RWPE1 (cell line): ENCODE data around the gene UBE2D2.
"Not testable (repeated sequence)": the region's sequence is repeated elsewhere in the genome, so short reads cannot be mapped to it uniquely, and the experiment has no call there.

ENCODE experiments used
- CTCF ChIA-PET: fragments of 350-600 bp; sonication (Branson Sonifier 250); formaldehyde crosslinking; extraction: SDS; loops from one replicate; lab custom pipeline; 2021; lab: Yijun Ruan, JAX
- POLR2A ChIA-PET: fragments of 400-600 bp; formaldehyde crosslinking; extraction: SDS; loops from one replicate; lab custom pipeline; 2020; ENCODE audit warnings: antibody characterized with exemption; ENCODE audit not compliant: low non-redundant PET; lab: Yijun Ruan, JAX
- DNase-seq: peaks from one replicate; pipeline ENCODE4 v3.0.0; 2012; ENCODE audit warnings: low spot score
- H3K27ac ChIP-seq: fragments of 450-650 bp; 2 replicates; pipeline ENCODE4 v1.5.1; 2017
- TF ChIP-seq, protein P1 (sequence below): fragments of 450-650 bp; conservative IDR thresholded peaks from 2 replicates; pipeline ENCODE4 v1.5.1; 2017; ENCODE audit warnings: low read depth, mild to moderate bottlenecking

The UBE2D2 gene

GRCh38 chr5:139588962-139589361, 27.8 kb downstream of the UBE2D2 start:
- TF ChIP-seq, protein P1, sequence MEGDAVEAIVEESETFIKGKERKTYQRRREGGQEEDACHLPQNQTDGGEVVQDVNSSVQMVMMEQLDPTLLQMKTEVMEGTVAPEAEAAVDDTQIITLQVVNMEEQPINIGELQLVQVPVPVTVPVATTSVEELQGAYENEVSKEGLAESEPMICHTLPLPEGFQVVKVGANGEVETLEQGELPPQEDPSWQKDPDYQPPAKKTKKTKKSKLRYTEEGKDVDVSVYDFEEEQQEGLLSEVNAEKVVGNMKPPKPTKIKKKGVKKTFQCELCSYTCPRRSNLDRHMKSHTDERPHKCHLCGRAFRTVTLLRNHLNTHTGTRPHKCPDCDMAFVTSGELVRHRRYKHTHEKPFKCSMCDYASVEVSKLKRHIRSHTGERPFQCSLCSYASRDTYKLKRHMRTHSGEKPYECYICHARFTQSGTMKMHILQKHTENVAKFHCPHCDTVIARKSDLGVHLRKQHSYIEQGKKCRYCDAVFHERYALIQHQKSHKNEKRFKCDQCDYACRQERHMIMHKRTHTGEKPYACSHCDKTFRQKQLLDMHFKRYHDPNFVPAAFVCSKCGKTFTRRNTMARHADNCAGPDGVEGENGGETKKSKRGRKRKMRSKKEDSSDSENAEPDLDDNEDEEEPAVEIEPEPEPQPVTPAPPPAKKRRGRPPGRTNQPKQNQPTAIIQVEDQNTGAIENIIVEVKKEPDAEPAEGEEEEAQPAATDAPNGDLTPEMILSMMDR: no peak
- ChIA-PET CTCF (interaction anchor here (0.6 to 0.7 kb wide), 2 partner anchors 14 to 1799 kb away, joined by 3 read pairs; partner anchors contain the start of gene PCDHGB4), POLR2A (no interaction called here)
- peak overlapping the region; percentile 21 for H3K27ac ChIP-seq
- DNase-seq: no peak

DNA sequence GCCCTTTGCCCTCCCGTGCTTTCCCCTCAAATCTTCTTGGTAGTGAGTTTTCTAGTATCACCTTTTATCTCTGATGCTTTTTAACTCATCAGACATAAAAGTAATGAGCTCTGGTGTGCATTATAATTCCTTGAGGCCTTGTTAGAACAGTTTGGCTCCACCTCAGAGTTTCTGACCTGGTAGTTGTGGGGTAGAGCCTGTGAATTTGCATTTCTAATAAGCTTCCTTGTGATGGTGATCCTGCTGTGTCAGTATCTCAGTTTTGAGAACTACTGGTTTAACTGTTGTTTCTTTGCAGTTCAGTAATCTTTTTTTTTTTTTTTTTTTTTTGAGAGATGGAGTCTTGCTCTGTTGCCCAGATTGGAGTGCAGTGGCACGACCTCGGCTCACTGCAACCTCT, 31.1 kb downstream of the UBE2D2 start:
- ChIA-PET CTCF (interaction anchor here (0.5 to 0.6 kb wide), 3 partner anchors 13 to 687 kb away, joined by 3 to 4 read pairs (median 3); no protein-coding TSS in a partner anchor), POLR2A (interaction anchor here (0.7 kb wide), 1 partner anchor 1837 kb away, joined by 13 read pairs; no protein-coding TSS in a partner anchor)
- peak overlapping the region; percentile 54 for H3K27ac ChIP-seq
- TF ChIP-seq, protein P1: no peak
- no peak for DNase-seq

GRCh38 chr5:139593076-139593475, 31.9 kb downstream of the UBE2D2 start:
- DNase-seq, POLR2A ChIA-PET, CTCF ChIA-PET: not testable (repeated sequence)
- peak overlapping the region; percentile 54 for H3K27ac ChIP-seq

- ChIA-PET POLR2A (no interaction called here), CTCF (no interaction called here)
- peak overlapping the region; percentile 59; the same call in 1 of the 2 replicates for H3K27ac ChIP-seq
- DNase-seq: peak; percentile 55
- TF ChIP-seq, protein P1: no peak
These were observed 32.7 kb downstream of the UBE2D2 start for GRCh38 chr5:139593716-139594319.

GRCh38 chr5:139597134-139597533, 36.0 kb downstream of the UBE2D2 start:
- TF ChIP-seq, protein P1: no peak
- no peak for DNase-seq
- POLR2A ChIA-PET: no interaction called here
- H3K27ac ChIP-seq: no peak overlapping the region
- CTCF ChIA-PET: interaction anchor here (0.6 kb wide), 1 partner anchor 22 kb away, joined by 3 read pairs; no protein-coding TSS in a partner anchor

- H3K27ac ChIP-seq: peak overlapping the region; percentile 66; the same call in 1 of the 2 replicates
- DNase-seq, POLR2A ChIA-PET: not testable (repeated sequence)
- CTCF ChIA-PET: interaction anchor here (0.6 kb wide), 5 partner anchors 24 to 242 kb away, joined by 3 to 4 read pairs (median 3); no protein-coding TSS in a partner anchor
These were observed 37.4 kb downstream of the UBE2D2 start for GRCh38 chr5:139598601-139598965.

- POLR2A ChIA-PET: interaction anchor here (0.6 to 0.7 kb wide), 2 partner anchors 20 to 728 kb away, joined by 3 read pairs; no protein-coding TSS in a partner anchor
- DNase-seq: peak; percentile 77
- H3K27ac ChIP-seq: peak overlapping the region; percentile 63
- CTCF ChIA-PET: interaction anchor here (0.6 to 1.0 kb wide), 3 partner anchors 17 to 499 kb away, joined by 3 to 6 read pairs (median 3); no protein-coding TSS in a partner anchor
- TF ChIP-seq, protein P1: no peak
These were observed 39.3 kb downstream of the UBE2D2 start for GRCh38 chr5:139600336-139600949.
